OCI-LY7 (cell line): ENCODE data around the gene TXK. TPM values are rescaled to one million over a fixed set of nuclear protein-coding genes. Genes with fewer than 3 reads are reported as not detected.

ENCODE experiments used
- BruUV-seq: library from RNA; stranded (reverse); fragments of 400-500 nt; replicated peaks from 2 replicates; lab custom pipeline; 2021; lab: Mats Ljungman, UMichigan
- CTCF ChIA-PET: fragments of 300-600 bp; sonication (Branson Sonifier 250); formaldehyde crosslinking; loops from one replicate; lab custom pipeline; 2022; ENCODE audit warnings: antibody characterized with exemption; ENCODE audit not compliant: unreplicated experiment; lab: Charles Lee
- POLR2A ChIA-PET: fragments of 300-600 bp; sonication (Branson Sonifier 250); formaldehyde crosslinking; loops from one replicate; lab custom pipeline; 2022; ENCODE audit warnings: antibody characterized with exemption; lab: Charles Lee
- DNase-seq: peaks from one replicate; pipeline ENCODE4 v3.0.0-alpha.2; 2015; ENCODE audit warnings: low spot score
- H2AFZ ChIP-seq: fragments of 200-600 bp; sonication (generic), shearing (Covaris generic); 2 replicates; pipeline ENCODE4 v1.6.1; 2014; ENCODE audit warnings: mild to moderate bottlenecking, antibody characterized with exemption, low read length, moderate library complexity
- H3K27ac ChIP-seq: fragments of 200-600 bp; sonication (generic); 2 replicates; pipeline ENCODE4 v1.5.1; 2014; ENCODE audit warnings: mixed run types, low read depth, mild to moderate bottlenecking, moderate library complexity, low read length, inconsistent platforms; ENCODE audit not compliant: poor library complexity, severe bottlenecking
- H3K36me3 ChIP-seq: fragments of 200-600 bp; sonication (generic); 2 replicates; pipeline ENCODE4 v1.6.1; 2014; ENCODE audit warnings: mild to moderate bottlenecking, antibody characterized with exemption, low read length, moderate library complexity, mixed read lengths; ENCODE audit not compliant: insufficient read depth
- H3K4me1 ChIP-seq: fragments of 200-600 bp; sonication (generic); 2 replicates; pipeline ENCODE4 v1.5.1; 2014; ENCODE audit warnings: mild to moderate bottlenecking, low read length; ENCODE audit not compliant: insufficient read depth, poor library complexity, severe bottlenecking
- H3K4me2 ChIP-seq: fragments of 200-600 bp; sonication (generic); 2 replicates; pipeline ENCODE4 v1.6.1; 2014; ENCODE audit warnings: mild to moderate bottlenecking, low read length
- H3K4me3 ChIP-seq: fragments of 200-600 bp; sonication (generic); 2 replicates; pipeline ENCODE4 v1.5.1; 2014; ENCODE audit warnings: mild to moderate bottlenecking, low read depth, low read length; ENCODE audit not compliant: poor library complexity, severe bottlenecking
- H3K79me2 ChIP-seq: fragments of 200-600 bp; sonication (generic); 2 replicates; pipeline ENCODE4 v1.6.1; 2016; ENCODE audit warnings: low read depth, mild to moderate bottlenecking, low read length, moderate library complexity, mixed read lengths; ENCODE audit not compliant: insufficient read depth
- H3K9me2 ChIP-seq: fragments of 200-600 bp; sonication (generic); 2 replicates; pipeline ENCODE4 v1.6.1; 2016; ENCODE audit warnings: mild to moderate bottlenecking, low read length, mixed read lengths; ENCODE audit not compliant: insufficient read depth
- H3K9me3 ChIP-seq: fragments of 200-600 bp; sonication (generic); 2 replicates; pipeline ENCODE4 v1.6.1; 2014; ENCODE audit warnings: mild to moderate bottlenecking, mixed run types, low read length, mixed read lengths
- H4K20me1 ChIP-seq: fragments of 200-600 bp; sonication (generic); 2 replicates; pipeline ENCODE4 v1.6.1; 2014; ENCODE audit warnings: mild to moderate bottlenecking, antibody characterized with exemption, low read length, moderate library complexity, mixed read lengths; ENCODE audit not compliant: insufficient read depth
- EZH2phosphoT487 ChIP-seq: fragments of 200-600 bp; sonication (generic); IDR thresholded peaks from 2 replicates; pipeline ENCODE4 v1.6.1; 2018; ENCODE audit warnings: low read depth, borderline replicate concordance, mild to moderate bottlenecking, mixed run types, antibody characterized with exemption, low read length, moderate library complexity, mixed read lengths
- intact Hi-C: fragments of 100-400 bp; cut with micrococcal nuclease; formaldehyde crosslinking; loops from one replicate; pipeline ENCODE4 v1.10.0; 2022; ENCODE audit not compliant: unreplicated experiment
- total RNA-seq, 2 experiments: library from RNA; depleted of rRNA in 1 of 2; stranded (reverse); fragments of >200 nt in 1 of 2; shearing (Covaris generic) in 1 of 2; gene quantifications; 2 replicates each; pipeline ENCODE4 v1.2.3, GENCODE V29; 2014 to 2022
- TF ChIP-seq, protein P1 (sequence below): fragments of 200-600 bp; sonication (generic); conservative IDR thresholded peaks from 2 replicates; pipeline ENCODE4 v1.5.1; 2014; ENCODE audit warnings: mild to moderate bottlenecking, antibody characterized with exemption, low read length, moderate library complexity, mixed read lengths

The TXK gene
- total RNA-seq, 2 experiments from 2014 or later = 0.11 TPM; not detected in 1

- ChIA-PET CTCF (no interaction called here), POLR2A (interaction anchor here (0.9 to 1.5 kb wide), 3 partner anchors 10 to 184 kb away, joined by 3 to 5 read pairs (median 3); no protein-coding TSS in a partner anchor)
- H3K27ac ChIP-seq = no peak overlapping the region
- no peak for DNase-seq
- intact Hi-C loops = loop anchor here (1.0 to 10.0 kb wide), 2 partner anchors 149 to 838 kb away; no protein-coding TSS in a partner anchor
- H2AFZ ChIP-seq = no peak overlapping the region
- H3K79me2 ChIP-seq = no peaks in the 10 kb centered on the region
- no peaks in the 10 kb centered on the region for H3K9me2 ChIP-seq
- H3K4me1 ChIP-seq = no peaks in the 10 kb centered on the region
- H3K4me2 ChIP-seq = no peak overlapping the region
- no peaks in the 10 kb centered on the region for H3K9me3 ChIP-seq
- no peaks in the 10 kb centered on the region for H3K36me3 ChIP-seq
- no TSS peak for BruUV-seq
- no peaks in the 10 kb centered on the region for H4K20me1 ChIP-seq
- TF ChIP-seq, protein P1, sequence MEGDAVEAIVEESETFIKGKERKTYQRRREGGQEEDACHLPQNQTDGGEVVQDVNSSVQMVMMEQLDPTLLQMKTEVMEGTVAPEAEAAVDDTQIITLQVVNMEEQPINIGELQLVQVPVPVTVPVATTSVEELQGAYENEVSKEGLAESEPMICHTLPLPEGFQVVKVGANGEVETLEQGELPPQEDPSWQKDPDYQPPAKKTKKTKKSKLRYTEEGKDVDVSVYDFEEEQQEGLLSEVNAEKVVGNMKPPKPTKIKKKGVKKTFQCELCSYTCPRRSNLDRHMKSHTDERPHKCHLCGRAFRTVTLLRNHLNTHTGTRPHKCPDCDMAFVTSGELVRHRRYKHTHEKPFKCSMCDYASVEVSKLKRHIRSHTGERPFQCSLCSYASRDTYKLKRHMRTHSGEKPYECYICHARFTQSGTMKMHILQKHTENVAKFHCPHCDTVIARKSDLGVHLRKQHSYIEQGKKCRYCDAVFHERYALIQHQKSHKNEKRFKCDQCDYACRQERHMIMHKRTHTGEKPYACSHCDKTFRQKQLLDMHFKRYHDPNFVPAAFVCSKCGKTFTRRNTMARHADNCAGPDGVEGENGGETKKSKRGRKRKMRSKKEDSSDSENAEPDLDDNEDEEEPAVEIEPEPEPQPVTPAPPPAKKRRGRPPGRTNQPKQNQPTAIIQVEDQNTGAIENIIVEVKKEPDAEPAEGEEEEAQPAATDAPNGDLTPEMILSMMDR = no peak
- no peak for TF ChIP-seq EZH2phosphoT487
- H3K4me3 ChIP-seq = no peak overlapping the region
Measured at GRCh38 chr4:48127231-48127630, 6.8 kb downstream of the TXK start.

- POLR2A ChIA-PET = no interaction called here
Measured at GRCh38 chr4:48126621-48127020, 7.4 kb downstream of the TXK start.

GRCh38 chr4:48124870-48125269 is 9.2 kb downstream of the TXK start:
- H4K20me1 ChIP-seq = no peaks in the 10 kb centered on the region
- no peaks in the 10 kb centered on the region for H3K36me3 ChIP-seq
- no peak overlapping the region for H3K27ac ChIP-seq
- BruUV-seq = no TSS peak
- intact Hi-C loops = loop anchor here (10.0 kb wide), 1 partner anchor 840 kb away; no protein-coding TSS in a partner anchor
- H2AFZ ChIP-seq = no peak overlapping the region
- TF ChIP-seq, protein P1 = no peak
- no peak for TF ChIP-seq EZH2phosphoT487
- no peaks in the 10 kb centered on the region for H3K4me1 ChIP-seq
- no peaks in the 10 kb centered on the region for H3K9me2 ChIP-seq
- ChIA-PET CTCF (no interaction called here), POLR2A (interaction anchor here (0.6 to 0.9 kb wide), 2 partner anchors 142 to 216 kb away, joined by 3 to 4 read pairs; partner anchors contain the start of gene SLAIN2)
- H3K79me2 ChIP-seq = no peaks in the 10 kb centered on the region
- H3K4me2 ChIP-seq = no peak overlapping the region
- no peak overlapping the region for H3K4me3 ChIP-seq
- no peaks in the 10 kb centered on the region for H3K9me3 ChIP-seq
- DNase-seq = no peak

More at GRCh38 chr4:48126621-48127020, 7.4 kb downstream of the TXK start:
- Histone ChIP-seq H3K79me2 (no peaks in the 10 kb centered on the region), H3K36me3 (no peaks in the 10 kb centered on the region), H3K9me2 (no peaks in the 10 kb centered on the region), H3K27ac (no peak overlapping the region), H3K4me3 (no peak overlapping the region), H3K4me2 (no peak overlapping the region), H3K4me1 (no peaks in the 10 kb centered on the region), H4K20me1 (no peaks in the 10 kb centered on the region), H3K9me3 (no peaks in the 10 kb centered on the region), H2AFZ (no peak overlapping the region)
- intact Hi-C loops = loop anchor here (1.0 to 10.0 kb wide), 2 partner anchors 150 to 838 kb away; no protein-coding TSS in a partner anchor
- TF ChIP-seq, protein P1 = no peak
- no peak for TF ChIP-seq EZH2phosphoT487
- CTCF ChIA-PET = no interaction called here
- DNase-seq = no peak
- BruUV-seq = no TSS peak
